ENCODE data around the gene PLB1. TPM values are rescaled to one million over a fixed set of nuclear protein-coding genes. Genes with fewer than 3 reads are reported as not detected.
A peak's percentile ranks its signal among the peaks of the same experiment; 100 is the strongest.
"Not testable (repeated sequence)": the region's sequence is repeated elsewhere in the genome, so short reads cannot be mapped to it uniquely, and the experiment has no call there.

PLB1 gene
- total RNA-seq, 4 donors from 2014 or later: 1.1 to 6.5 (median 2.3) TPM

DNA sequence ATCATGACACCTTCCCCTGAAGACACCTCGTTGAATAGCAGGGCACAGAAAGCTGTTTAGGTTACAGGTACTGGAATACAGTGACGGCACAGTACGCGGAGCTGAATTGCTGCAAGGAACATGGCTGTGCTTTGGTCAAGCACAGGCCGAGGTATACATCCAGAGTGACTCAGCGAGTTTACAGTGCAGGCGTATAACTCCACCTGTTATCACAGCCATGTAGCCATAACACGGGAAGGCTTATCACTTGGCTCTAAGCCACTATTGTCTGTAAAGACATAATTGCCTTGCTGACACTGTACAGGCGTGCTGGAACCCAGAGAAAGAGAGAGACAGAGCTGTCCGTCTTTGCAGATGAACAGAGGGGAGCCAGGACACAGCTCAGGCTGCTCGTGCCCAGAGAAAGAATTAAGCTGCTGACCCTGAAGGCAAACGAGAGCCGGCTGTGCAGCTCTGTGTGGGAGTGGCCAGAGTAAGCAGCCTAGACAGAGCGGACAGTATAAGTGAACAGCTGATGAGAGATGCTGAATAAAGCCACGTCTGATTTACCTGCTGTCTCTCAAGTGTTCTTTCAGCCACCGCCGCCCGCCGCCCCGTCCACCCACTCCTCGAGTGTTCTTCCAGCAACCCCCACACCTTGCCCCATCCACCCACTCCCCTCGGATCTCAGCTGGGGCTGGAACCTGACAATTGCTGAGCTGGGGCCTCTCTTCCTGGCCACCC lies 168.4 kb downstream of the PLB1 start:
- Histone ChIP-seq H3K4me3 (peak overlapping the region in 2 of 4 donors; percentile 6 to 40), H3K27me3 (no peaks in the 10 kb centered on the region), H3K27ac (peak overlapping the region; percentile 80 to 92 (median 92)), H3K36me3 (no peaks in the 10 kb centered on the region), H3K4me1 (peaks cover 39 to 89% (median 51%) of the 10 kb centered on the region in 3 donors), H3K9me3 (no peaks in the 10 kb centered on the region)
- DNase-seq: no peak
- 51 to 56% methylated on average over 21 to 22 of the region's 22 CpGs for WGBS, 2 donors
- peak in 1 of 4 donors; percentile 9 for TF ChIP-seq POLR2A (IDR thresholded peaks at IDR 0.05)
- TF ChIP-seq, protein P1, sequence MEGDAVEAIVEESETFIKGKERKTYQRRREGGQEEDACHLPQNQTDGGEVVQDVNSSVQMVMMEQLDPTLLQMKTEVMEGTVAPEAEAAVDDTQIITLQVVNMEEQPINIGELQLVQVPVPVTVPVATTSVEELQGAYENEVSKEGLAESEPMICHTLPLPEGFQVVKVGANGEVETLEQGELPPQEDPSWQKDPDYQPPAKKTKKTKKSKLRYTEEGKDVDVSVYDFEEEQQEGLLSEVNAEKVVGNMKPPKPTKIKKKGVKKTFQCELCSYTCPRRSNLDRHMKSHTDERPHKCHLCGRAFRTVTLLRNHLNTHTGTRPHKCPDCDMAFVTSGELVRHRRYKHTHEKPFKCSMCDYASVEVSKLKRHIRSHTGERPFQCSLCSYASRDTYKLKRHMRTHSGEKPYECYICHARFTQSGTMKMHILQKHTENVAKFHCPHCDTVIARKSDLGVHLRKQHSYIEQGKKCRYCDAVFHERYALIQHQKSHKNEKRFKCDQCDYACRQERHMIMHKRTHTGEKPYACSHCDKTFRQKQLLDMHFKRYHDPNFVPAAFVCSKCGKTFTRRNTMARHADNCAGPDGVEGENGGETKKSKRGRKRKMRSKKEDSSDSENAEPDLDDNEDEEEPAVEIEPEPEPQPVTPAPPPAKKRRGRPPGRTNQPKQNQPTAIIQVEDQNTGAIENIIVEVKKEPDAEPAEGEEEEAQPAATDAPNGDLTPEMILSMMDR (IDR thresholded peaks at IDR 0.05): no peak
- intact Hi-C loops (cut with DNase I): loop anchor here (10.0 kb wide), 1 partner anchor 91 kb away; the partner anchor contains the start of gene PPP1CB

DNA sequence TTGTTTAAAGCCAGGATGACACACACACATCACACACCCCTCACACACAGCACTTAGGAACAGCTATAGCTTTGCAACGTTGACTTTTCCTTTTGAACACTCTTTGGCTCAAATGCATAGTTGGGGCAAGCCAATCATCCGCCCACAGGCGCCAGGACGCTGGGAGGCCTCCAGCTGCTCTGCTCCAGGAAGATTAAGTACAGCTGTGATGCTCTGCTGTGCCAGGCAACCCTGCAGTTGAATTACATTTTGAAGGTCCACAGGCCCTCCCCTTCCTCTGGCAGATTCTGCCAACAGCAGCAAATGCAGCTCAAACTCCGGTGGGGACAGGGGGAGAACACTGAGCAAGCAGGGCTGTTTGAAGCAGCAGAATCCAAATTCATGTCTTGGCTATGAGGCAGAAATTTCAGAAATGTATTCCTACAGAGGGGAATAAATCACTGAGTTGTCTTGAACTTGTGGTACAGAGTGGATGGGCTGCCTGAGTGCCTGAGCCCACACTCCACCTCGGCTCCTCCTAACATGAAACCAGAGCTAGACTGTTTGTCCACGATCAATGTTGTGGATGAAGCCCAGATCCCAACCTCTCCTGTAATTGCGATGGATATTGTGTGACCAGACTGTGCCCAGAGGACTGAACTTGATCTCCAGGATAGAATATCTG lies 169.3 kb downstream of the PLB1 start:
- Histone ChIP-seq H3K4me1 (peaks cover 39 to 80% (median 51%) of the 10 kb centered on the region in 3 donors), H3K27me3 (no peaks in the 10 kb centered on the region), H3K4me3 (peak overlapping the region in 1 of 4 donors; percentile 6), H3K27ac (peak overlapping the region; percentile 80 to 92 (median 92)), H3K9me3 (no peaks in the 10 kb centered on the region), H3K36me3 (no peaks in the 10 kb centered on the region)
- DNase-seq: no peak
- intact Hi-C loops (cut with DNase I): loop anchor here (10.0 kb wide), 1 partner anchor 90 kb away; the partner anchor contains the start of gene PPP1CB
- TF ChIP-seq POLR2A (IDR thresholded peaks at IDR 0.05): no peak
- TF ChIP-seq, protein P1 (IDR thresholded peaks at IDR 0.05): no peak
- 22 to 28% methylated on average over 5 to 8 of the region's 8 CpGs for WGBS, 2 donors

DNA sequence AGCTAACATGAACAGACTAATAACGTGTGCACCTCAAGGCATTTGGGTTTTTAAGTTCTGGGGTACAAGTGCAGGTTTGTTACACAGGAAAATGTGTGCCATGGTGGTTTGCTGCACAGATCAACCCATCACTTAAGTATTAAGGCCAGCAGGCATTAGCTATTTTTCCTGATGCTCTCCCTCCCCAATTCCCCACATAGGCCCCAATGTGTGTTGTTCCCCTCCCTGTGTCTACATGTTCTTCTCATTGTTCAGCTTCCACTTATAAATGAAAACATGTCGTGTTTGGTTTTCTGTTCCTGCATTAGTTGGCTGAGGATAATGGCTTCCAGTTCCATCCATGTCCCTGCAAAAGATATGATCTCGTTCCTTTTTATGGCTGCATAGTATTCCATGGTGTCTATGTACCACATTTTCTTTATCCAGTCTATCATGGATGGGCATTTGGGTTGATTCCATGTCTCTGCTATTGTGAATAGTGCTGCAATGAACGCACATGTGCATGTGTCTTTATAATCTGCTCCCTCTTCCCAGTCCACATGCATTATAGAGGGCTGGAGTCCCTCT lies 170.0 kb downstream of the PLB1 start:
- not testable (repeated sequence) for H3K36me3 ChIP-seq, DNase-seq, H3K4me3 ChIP-seq, H3K9me3 ChIP-seq, H3K27me3 ChIP-seq
- intact Hi-C loops (cut with DNase I): loop anchor here (10.0 kb wide), 1 partner anchor 89 kb away; the partner anchor contains the start of gene PPP1CB
- peaks cover 39 to 73% (median 45%) of the 10 kb centered on the region in 3 donors for H3K4me1 ChIP-seq
- 61 to 77% methylated on average over 4 of the region's 4 CpGs for WGBS, 2 donors
- H3K27ac ChIP-seq: peak overlapping the region; percentile 80 to 92 (median 92)

DNA sequence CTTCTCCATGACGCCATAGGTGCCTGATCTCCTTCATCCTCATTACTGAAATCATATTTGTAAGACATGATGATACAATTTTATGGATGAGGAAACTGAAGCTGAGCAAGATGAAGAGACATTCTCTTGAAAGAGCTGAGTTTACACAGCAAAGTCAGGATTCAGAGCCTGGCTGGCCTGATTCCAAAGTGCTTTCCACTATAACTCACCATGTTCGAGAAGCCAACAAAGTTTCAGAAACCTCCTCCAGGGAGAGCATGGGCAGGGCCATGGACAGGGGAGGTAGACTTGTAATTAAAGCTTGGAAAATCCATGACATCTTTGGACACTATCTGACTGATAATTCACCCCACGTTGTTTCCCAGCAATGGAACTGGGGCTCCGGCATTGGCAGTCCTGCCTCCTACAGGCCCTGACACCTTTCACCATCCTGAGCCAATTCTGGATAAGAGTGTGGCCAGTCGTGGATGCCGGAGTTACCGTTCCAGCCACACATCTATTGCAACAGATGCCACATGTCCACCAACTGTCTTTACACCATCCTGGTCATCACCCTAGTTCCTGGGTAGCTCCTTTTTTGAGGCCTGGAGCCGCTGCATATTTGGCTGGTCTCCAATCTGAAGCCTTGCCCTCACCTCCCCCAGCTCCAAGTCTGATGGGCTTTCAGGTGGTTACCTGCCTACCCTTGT lies 170.8 kb downstream of the PLB1 start:
- H3K27ac ChIP-seq: peak overlapping the region in 1 of 4 donors; percentile 92
- H3K36me3 ChIP-seq: no peaks in the 10 kb centered on the region
- no peak for DNase-seq
- TF ChIP-seq, protein P1 (IDR thresholded peaks at IDR 0.05): no peak
- no peak for TF ChIP-seq POLR2A (IDR thresholded peaks at IDR 0.05)
- no peaks in the 10 kb centered on the region for H3K9me3 ChIP-seq
- intact Hi-C loops (cut with DNase I): loop anchor here (10.0 kb wide), 1 partner anchor 88 kb away; the partner anchor contains the start of gene PPP1CB
- peaks cover 33 to 66% (median 37%) of the 10 kb centered on the region in 3 donors for H3K4me1 ChIP-seq
- no peak overlapping the region for H3K4me3 ChIP-seq
- WGBS, 2 donors: 65 to 73% methylated on average over 8 of the region's 8 CpGs
- H3K27me3 ChIP-seq: no peaks in the 10 kb centered on the region

DNA sequence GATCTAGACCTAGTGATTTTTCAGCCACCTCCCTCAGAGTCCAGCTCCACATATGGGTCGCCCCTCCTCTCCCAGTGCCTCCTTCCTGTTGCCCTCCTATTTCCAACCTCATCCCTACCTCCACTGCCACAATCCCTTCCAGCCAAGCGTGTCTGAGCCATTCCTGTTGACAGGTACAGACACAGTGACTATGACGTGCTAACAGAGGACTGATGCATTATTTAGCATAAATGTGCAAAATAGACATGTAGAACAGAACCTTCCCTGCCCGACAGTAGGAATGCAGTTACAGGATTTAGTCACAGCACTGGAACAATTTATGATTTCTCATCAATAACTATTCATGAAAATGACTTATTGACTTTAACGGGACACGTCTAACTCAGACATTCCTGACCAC lies 171.4 kb downstream of the PLB1 start:
- Histone ChIP-seq H3K4me3 (no peak overlapping the region), H3K27ac (peak overlapping the region in 1 of 4 donors; percentile 92), H3K4me1 (peaks cover 27 to 59% (median 31%) of the 10 kb centered on the region in 3 donors), H3K9me3 (no peaks in the 10 kb centered on the region), H3K36me3 (no peaks in the 10 kb centered on the region), H3K27me3 (no peaks in the 10 kb centered on the region)
- no peak for DNase-seq
- TF ChIP-seq, protein P1 (IDR thresholded peaks at IDR 0.05): no peak
- no peak for TF ChIP-seq POLR2A (IDR thresholded peaks at IDR 0.05)
- 48 to 50% methylated on average over 6 of the region's 6 CpGs for WGBS, 2 donors
- intact Hi-C loops (cut with DNase I): loop anchor here (10.0 kb wide), 1 partner anchor 88 kb away; the partner anchor contains the start of gene PPP1CB

Data from esophagus squamous epithelium (tissue), 5 donors.